ENCODE measurements around the gene SLC51B.

GRCh38 chr15:65026756-65027155, 18.4 kb upstream of the SLC51B start:
- TF ChIP-seq CTCF (IDR thresholded peaks at IDR 0.05) = no peak
- no peak for TF ChIP-seq POLR2AphosphoS5 (IDR thresholded peaks at IDR 0.05)
- TF ChIP-seq POLR2A (IDR thresholded peaks at IDR 0.05) = no peak
